ENCODE data around the gene KCNK10. TPM values are rescaled to one million over a fixed set of nuclear protein-coding genes. Genes with fewer than 3 reads are reported as not detected.

The KCNK10 gene
- total and polyA plus RNA-seq, 11 donors, result 0.07 to 0.31 (median 0.20) TPM; not detected in 7

- intact Hi-C loops (cut with DNase I), result loop anchor here in 1 of 10 donors (10.0 kb wide), 1 partner anchor 219 kb away; no protein-coding TSS in a partner anchor
Measured at GRCh38 chr14:88163731-88164255, 159.3 kb downstream of the KCNK10 start.

GRCh38 chr14:88156127-88156526 is 166.9 kb downstream of the KCNK10 start:
- Histone ChIP-seq H3K4me3 (no peak overlapping the region), H3K9me3 (no peaks in the 10 kb centered on the region), H3K36me3 (no peaks in the 10 kb centered on the region), H3K27ac (no peak overlapping the region), H3K4me1 (peaks cover 0 to 5% (median 0%) of the 10 kb centered on the region in 12 donors), H3K27me3 (peaks cover 0 to 7% (median 0%) of the 10 kb centered on the region in 9 donors)
- WGBS, 4 donors, result 86 to 89% (median 87%) methylated on average over 1 of the region's 1 CpG
- intact Hi-C loops (cut with DNase I), result no loop called here
- TF ChIP-seq CTCF (IDR thresholded peaks at IDR 0.05), result no peak
- TF ChIP-seq POLR2A (IDR thresholded peaks at IDR 0.05), result no peak
- DNase-seq (no peak), ATAC-seq (no peak)

More at GRCh38 chr14:88163731-88164255, 159.3 kb downstream of the KCNK10 start:
- ATAC-seq (no peak), DNase-seq (no peak)
- no peak overlapping the region for H3K27ac ChIP-seq
- H3K36me3 ChIP-seq, result no peaks in the 10 kb centered on the region
- no peaks in the 10 kb centered on the region for H3K4me1 ChIP-seq
- peaks cover 0 to 13% (median 0%) of the 10 kb centered on the region in 9 donors for H3K27me3 ChIP-seq
- no peaks in the 10 kb centered on the region for H3K9me3 ChIP-seq
- TF ChIP-seq CTCF (IDR thresholded peaks at IDR 0.05), result no peak
- no peak for TF ChIP-seq POLR2A (IDR thresholded peaks at IDR 0.05)
- WGBS, 4 donors, result 73 to 83% (median 80%) methylated on average over 4 of the region's 4 CpGs
- no peak overlapping the region for H3K4me3 ChIP-seq

GRCh38 chr14:88154926-88155325 is 168.1 kb downstream of the KCNK10 start:
- TF ChIP-seq POLR2A (IDR thresholded peaks at IDR 0.05), result no peak
- no peaks in the 10 kb centered on the region for H3K36me3 ChIP-seq
- peak overlapping the region in 1 of 12 donors; percentile 35 for H3K27ac ChIP-seq
- no peak for DNase-seq
- no peak overlapping the region for H3K4me3 ChIP-seq
- WGBS, 4 donors, result 69 to 75% (median 73%) methylated on average over 6 of the region's 6 CpGs
- intact Hi-C loops (cut with DNase I), result no loop called here
- no peaks in the 10 kb centered on the region for H3K27me3 ChIP-seq
- no peaks in the 10 kb centered on the region for H3K9me3 ChIP-seq
- peaks cover 0 to 5% (median 0%) of the 10 kb centered on the region in 12 donors for H3K4me1 ChIP-seq
- ATAC-seq, result no peak

GRCh38 chr14:88154321-88154720 is 168.7 kb downstream of the KCNK10 start:
- TF ChIP-seq POLR2A (IDR thresholded peaks at IDR 0.05), result no peak
- no peak for TF ChIP-seq CTCF (IDR thresholded peaks at IDR 0.05)
- H3K36me3 ChIP-seq, result no peaks in the 10 kb centered on the region
- H3K27ac ChIP-seq, result peak overlapping the region in 1 of 12 donors; percentile 35
- WGBS, 4 donors, result 86 to 92% (median 90%) methylated on average over 4 of the region's 4 CpGs
- no peak overlapping the region for H3K4me3 ChIP-seq
- peaks cover 0 to 2% (median 0%) of the 10 kb centered on the region in 9 donors for H3K27me3 ChIP-seq
- intact Hi-C loops (cut with DNase I), result no loop called here
- DNase-seq (no peak), ATAC-seq (no peak)
- H3K9me3 ChIP-seq, result no peaks in the 10 kb centered on the region
- peaks cover 0 to 5% (median 0%) of the 10 kb centered on the region in 12 donors for H3K4me1 ChIP-seq
